BLaER1 treated with 17β-estradiol and CSF1 and Interleukin-3, amounts not matched to agents 10 nM and 100 nM (cell line): ENCODE data around the gene SH3PXD2A.

Experiments used
- H3K27ac ChIP-seq, 11 experiments: shearing (Covaris generic); formaldehyde crosslinking; 2 replicates each; pipeline ENCODE4 v1.8.1; 2022
- H3K27me3 ChIP-seq, 11 experiments: shearing (Covaris generic); formaldehyde crosslinking; 2 replicates each; pipeline ENCODE4 v1.8.1; 2022
- H3K36me3 ChIP-seq, 11 experiments: shearing (Covaris generic); formaldehyde crosslinking; 2 replicates each; pipeline ENCODE4 v1.8.1; 2022
- H3K4me1 ChIP-seq, 10 experiments: shearing (Covaris generic); formaldehyde crosslinking; 2 replicates each; pipeline ENCODE4 v1.8.1; 2022
- H3K4me2 ChIP-seq, 11 experiments: shearing (Covaris generic); formaldehyde crosslinking; 2 replicates each; pipeline ENCODE4 v1.8.1; 2022
- H3K4me3 ChIP-seq, 10 experiments: shearing (Covaris generic); formaldehyde crosslinking; 2 replicates each; pipeline ENCODE4 v1.8.1; 2022
- H3K9ac ChIP-seq, 11 experiments: shearing (Covaris generic); formaldehyde crosslinking; 2 replicates each; pipeline ENCODE4 v1.8.1; 2022
- H3K9me3 ChIP-seq, 11 experiments: shearing (Covaris generic); formaldehyde crosslinking; replicated peaks in 1 of 11; 2 replicates each; pipeline ENCODE4 v1.8.1; 2022
- H4K20me1 ChIP-seq, 11 experiments: shearing (Covaris generic); formaldehyde crosslinking; 2 replicates each; pipeline ENCODE4 v1.8.1; 2022
- Cebpa-rat ChIP-seq, 11 experiments: shearing (Covaris generic); IDR thresholded peaks; 2 replicates each; pipeline ENCODE4 v1.8.1; 2022

SH3PXD2A gene

DNA sequence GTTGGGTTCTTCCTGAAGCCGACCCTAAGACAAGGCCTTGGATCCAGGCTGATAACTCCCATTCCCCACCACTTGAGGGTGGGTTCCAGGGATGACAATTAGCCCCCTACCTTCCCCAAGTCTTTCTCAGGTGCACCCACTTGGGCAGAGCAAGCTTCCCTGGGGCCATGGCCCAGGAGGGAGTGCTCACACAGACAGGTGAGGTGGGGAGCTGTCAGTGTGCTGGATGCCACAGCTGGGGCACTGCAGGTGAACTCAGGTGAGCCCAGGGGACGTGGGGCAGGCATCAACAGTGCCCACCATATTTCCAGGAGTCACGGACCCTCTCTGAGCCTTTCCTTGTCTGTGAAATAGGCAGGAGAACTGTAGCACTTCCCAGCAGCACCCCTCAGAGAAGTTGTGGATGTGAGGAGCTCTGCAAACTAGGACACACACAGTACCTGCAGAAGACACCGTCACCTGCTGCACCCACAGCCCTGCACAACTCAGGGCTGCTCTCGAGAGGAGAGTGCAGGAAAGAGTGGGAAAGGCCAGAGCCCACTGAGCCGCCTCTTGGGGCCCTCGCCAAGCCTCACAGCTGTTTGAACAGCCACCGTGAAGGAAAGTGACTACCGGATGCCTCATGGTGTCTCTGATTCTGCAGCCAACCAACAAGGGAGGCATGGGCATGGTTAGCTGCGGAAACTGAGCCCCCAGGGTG is 17.9 kb downstream of the SH3PXD2A start:
- peak overlapping the region; percentile 87 to 98 (median 95) for H3K4me2 ChIP-seq
- peaks cover 6 to 7% (median 6%) of the 10 kb centered on the region in 11 experiments; a peak in 21 of 22 replicates for H3K9me3 ChIP-seq
- peak overlapping the region in 6 of 10 experiments; percentile 9 to 45 (median 36); a peak in 8 of 20 replicates for H3K4me3 ChIP-seq
- TF ChIP-seq Cebpa-rat (IDR thresholded peaks at IDR 0.05), result no peak
- H3K27ac ChIP-seq, result peak overlapping the region in 10 of 11 experiments; percentile 30 to 98 (median 87); a peak in 18 of 22 replicates
- H4K20me1 ChIP-seq, result peaks cover 0 to 66% (median 18%) of the 10 kb centered on the region in 11 experiments; a peak in 13 of 22 replicates
- H3K4me1 ChIP-seq, result peaks cover 84 to 97% (median 91%) of the 10 kb centered on the region in 10 experiments
- no peaks in the 10 kb centered on the region for H3K27me3 ChIP-seq
- peak overlapping the region; percentile 16 to 77 (median 72); a peak in 18 of 22 replicates for H3K9ac ChIP-seq
- peaks cover 0 to 10% (median 2%) of the 10 kb centered on the region in 11 experiments; a peak in 4 of 22 replicates for H3K36me3 ChIP-seq

GRCh38 chr10:103836861-103837260 is 18.5 kb downstream of the SH3PXD2A start:
- peaks cover 84 to 95% (median 92%) of the 10 kb centered on the region in 10 experiments for H3K4me1 ChIP-seq
- TF ChIP-seq Cebpa-rat (IDR thresholded peaks at IDR 0.05), result no peak
- peak overlapping the region; percentile 16 to 77 (median 72); a peak in 17 of 22 replicates for H3K9ac ChIP-seq
- peak overlapping the region; percentile 87 to 98 (median 95) for H3K4me2 ChIP-seq
- peaks cover 7 to 13% (median 13%) of the 10 kb centered on the region in 11 experiments; a peak in 21 of 22 replicates for H3K9me3 ChIP-seq
- H3K27ac ChIP-seq, result peak overlapping the region in 10 of 11 experiments; percentile 5 to 98 (median 87); a peak in 18 of 22 replicates
- no peaks in the 10 kb centered on the region for H3K27me3 ChIP-seq
- peaks cover 0 to 66% (median 18%) of the 10 kb centered on the region in 11 experiments; a peak in 13 of 22 replicates for H4K20me1 ChIP-seq
- peak overlapping the region in 4 of 10 experiments; percentile 13 to 45 (median 36); a peak in 3 of 20 replicates for H3K4me3 ChIP-seq
- H3K36me3 ChIP-seq, result peaks cover 0 to 10% (median 0%) of the 10 kb centered on the region in 11 experiments; a peak in 5 of 22 replicates

- H3K9me3 ChIP-seq, result peaks cover 7 to 18% (median 14%) of the 10 kb centered on the region in 11 experiments; a peak in 21 of 22 replicates
- H3K4me2 ChIP-seq, result peak overlapping the region; percentile 87 to 98 (median 95)
- no peak overlapping the region for H3K4me3 ChIP-seq
- no peaks in the 10 kb centered on the region for H3K27me3 ChIP-seq
- H3K9ac ChIP-seq, result peak overlapping the region in 10 of 11 experiments; percentile 19 to 77 (median 73); a peak in 13 of 22 replicates
- no peak for TF ChIP-seq Cebpa-rat (IDR thresholded peaks at IDR 0.05)
- H3K4me1 ChIP-seq, result peaks cover 80 to 95% (median 92%) of the 10 kb centered on the region in 10 experiments
- peaks cover 0 to 62% (median 18%) of the 10 kb centered on the region in 11 experiments; a peak in 13 of 22 replicates for H4K20me1 ChIP-seq
- peak overlapping the region; percentile 3 to 98 (median 86); a peak in 19 of 22 replicates for H3K27ac ChIP-seq
- peaks cover 0 to 10% (median 0%) of the 10 kb centered on the region in 11 experiments; a peak in 5 of 22 replicates for H3K36me3 ChIP-seq
Measured at GRCh38 chr10:103836273-103836672, 19.1 kb downstream of the SH3PXD2A start.

DNA sequence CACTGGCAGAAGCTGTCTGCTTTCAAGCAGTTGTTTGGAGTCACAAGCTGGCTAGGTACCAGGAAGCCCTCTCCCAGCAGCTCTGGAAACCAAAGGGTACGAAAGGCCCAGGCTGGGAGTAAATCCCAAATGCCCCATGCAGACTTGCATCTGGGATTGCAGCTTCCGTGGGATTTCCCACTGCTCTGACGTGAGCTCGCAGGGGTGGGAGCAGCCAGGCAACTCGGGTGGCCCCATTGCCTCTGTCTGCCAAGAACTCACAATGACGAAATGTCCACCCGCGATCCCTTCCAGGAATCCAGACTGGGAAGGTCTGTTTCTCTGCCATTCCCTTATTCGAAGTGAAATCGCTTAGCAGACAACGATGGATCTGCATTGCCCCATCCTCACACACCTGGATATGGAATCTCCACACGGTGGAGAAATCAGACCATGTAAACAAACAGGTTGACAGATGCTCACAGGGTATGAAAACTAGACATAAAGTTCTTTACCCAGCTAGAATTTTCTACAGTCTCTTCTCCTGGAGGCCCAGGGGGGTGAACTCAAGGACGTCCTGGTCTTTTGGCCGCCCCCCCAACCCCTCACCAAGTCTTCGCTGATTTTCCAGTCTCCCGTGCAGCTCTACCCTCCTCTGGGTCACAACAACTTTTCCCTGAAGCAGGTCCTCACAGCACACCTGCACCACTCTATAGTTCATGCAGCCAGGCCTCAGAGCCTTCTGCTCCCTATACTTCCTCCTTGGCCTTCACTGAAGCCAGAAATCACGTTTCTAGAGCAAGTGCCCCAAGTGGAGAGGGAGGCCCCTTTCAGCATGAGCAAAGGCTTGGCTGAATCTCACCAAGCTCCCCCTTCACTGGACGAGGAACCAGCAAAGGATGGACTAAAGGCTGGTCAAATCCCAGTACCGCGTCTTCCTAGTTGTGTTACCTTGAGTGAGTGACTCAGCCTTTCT is 20.0 kb downstream of the SH3PXD2A start:
- H3K4me1 ChIP-seq, result peaks cover 77 to 95% (median 92%) of the 10 kb centered on the region in 10 experiments
- H3K27ac ChIP-seq, result peak overlapping the region; percentile 76 to 98 (median 86); a peak in 21 of 22 replicates
- TF ChIP-seq Cebpa-rat (IDR thresholded peaks at IDR 0.05), result no peak
- peak overlapping the region; percentile 87 to 98 (median 95) for H3K4me2 ChIP-seq
- H3K9ac ChIP-seq, result peak overlapping the region; percentile 6 to 77 (median 73); a peak in 18 of 22 replicates
- no peaks in the 10 kb centered on the region for H3K27me3 ChIP-seq
- H4K20me1 ChIP-seq, result peaks cover 0 to 53% (median 14%) of the 10 kb centered on the region in 11 experiments; a peak in 13 of 22 replicates
- peak overlapping the region in 3 of 10 experiments; percentile 4 to 54 (median 51); a peak in 2 of 20 replicates for H3K4me3 ChIP-seq
- H3K9me3 ChIP-seq, result peaks cover 7 to 18% (median 14%) of the 10 kb centered on the region in 11 experiments; a peak in 21 of 22 replicates
- H3K36me3 ChIP-seq, result peaks cover 0 to 7% (median 0%) of the 10 kb centered on the region in 11 experiments; a peak in 5 of 22 replicates

- TF ChIP-seq Cebpa-rat (IDR thresholded peaks at IDR 0.05), result no peak
- Histone ChIP-seq H3K9me3 (peaks cover 7 to 18% (median 14%) of the 10 kb centered on the region in 11 experiments; a peak in 21 of 22 replicates), H3K27me3 (no peaks in the 10 kb centered on the region), H3K4me3 (peak overlapping the region in 7 of 10 experiments; percentile 29 to 54 (median 40); a peak in 11 of 20 replicates), H3K4me2 (peak overlapping the region; percentile 87 to 98 (median 95)), H3K27ac (peak overlapping the region; percentile 76 to 98 (median 86)), H3K36me3 (peaks cover 0 to 7% (median 0%) of the 10 kb centered on the region in 11 experiments; a peak in 5 of 22 replicates), H4K20me1 (peaks cover 0 to 45% (median 11%) of the 10 kb centered on the region in 11 experiments; a peak in 13 of 22 replicates), H3K9ac (peak overlapping the region; percentile 69 to 77 (median 73); a peak in 21 of 22 replicates), H3K4me1 (peaks cover 77 to 95% (median 92%) of the 10 kb centered on the region in 10 experiments)
Measured at GRCh38 chr10:103834436-103835095, 20.8 kb downstream of the SH3PXD2A start.

DNA sequence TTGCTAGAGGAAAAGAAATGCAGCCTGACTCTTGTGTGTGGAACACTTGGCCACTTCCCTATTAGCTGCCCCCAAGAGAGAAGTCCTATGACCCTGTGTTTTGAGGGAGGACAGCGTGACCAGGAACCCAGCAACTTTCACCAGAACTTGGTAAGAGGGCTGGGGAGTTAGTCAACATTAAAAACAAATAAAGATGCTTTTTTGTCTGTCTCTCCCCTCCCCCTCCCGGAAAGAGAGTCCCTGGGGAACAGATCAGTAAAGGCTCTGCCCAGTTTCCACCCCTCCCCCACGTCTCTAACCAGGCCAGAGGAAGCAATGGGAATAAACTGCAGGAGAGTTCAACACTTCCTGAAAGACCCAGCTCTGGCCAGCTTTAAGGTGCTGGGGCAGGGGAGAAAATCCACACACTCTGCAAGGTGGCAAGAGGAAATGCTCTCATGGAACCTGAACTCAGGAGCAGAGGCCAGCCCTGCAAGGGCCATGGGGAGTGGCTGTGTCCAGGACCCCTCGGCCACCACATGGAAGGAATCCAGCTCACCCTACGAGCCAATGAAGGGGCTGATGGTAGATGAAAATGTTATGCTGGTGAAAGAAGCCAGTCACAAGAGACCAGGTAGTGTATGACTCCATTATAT is 21.5 kb downstream of the SH3PXD2A start:
- no peaks in the 10 kb centered on the region for H3K27me3 ChIP-seq
- peak in 6 of 11 experiments; percentile 19 to 63 (median 48); a peak in 3 of 22 replicates for TF ChIP-seq Cebpa-rat (IDR thresholded peaks at IDR 0.05)
- peaks cover 7 to 18% (median 14%) of the 10 kb centered on the region in 11 experiments; a peak in 21 of 22 replicates for H3K9me3 ChIP-seq
- H3K27ac ChIP-seq, result peak overlapping the region; percentile 76 to 98 (median 86)
- H3K9ac ChIP-seq, result peak overlapping the region; percentile 69 to 77 (median 73)
- peaks cover 0 to 7% (median 0%) of the 10 kb centered on the region in 11 experiments; a peak in 5 of 22 replicates for H3K36me3 ChIP-seq
- peak overlapping the region; percentile 5 to 54 (median 36); a peak in 14 of 20 replicates for H3K4me3 ChIP-seq
- peaks cover 78 to 95% (median 92%) of the 10 kb centered on the region in 10 experiments for H3K4me1 ChIP-seq
- H4K20me1 ChIP-seq, result peaks cover 0 to 40% (median 11%) of the 10 kb centered on the region in 11 experiments; a peak in 13 of 22 replicates
- peak overlapping the region; percentile 87 to 98 (median 95) for H3K4me2 ChIP-seq

- no peak for TF ChIP-seq Cebpa-rat (IDR thresholded peaks at IDR 0.05)
- H3K27me3 ChIP-seq, result no peaks in the 10 kb centered on the region
- H3K4me1 ChIP-seq, result peaks cover 78 to 95% (median 92%) of the 10 kb centered on the region in 10 experiments
- H3K9ac ChIP-seq, result peak overlapping the region in 5 of 11 experiments; percentile 72 to 77 (median 73); a peak in 7 of 22 replicates
- H3K36me3 ChIP-seq, result peaks cover 0 to 7% (median 0%) of the 10 kb centered on the region in 11 experiments; a peak in 5 of 22 replicates
- peak overlapping the region; percentile 76 to 98 (median 86); a peak in 20 of 22 replicates for H3K27ac ChIP-seq
- H3K4me3 ChIP-seq, result no peak overlapping the region; a peak in 3 of 20 replicates
- H3K9me3 ChIP-seq, result peaks cover 7 to 18% (median 14%) of the 10 kb centered on the region in 11 experiments; a peak in 21 of 22 replicates
- peaks cover 0 to 30% (median 5%) of the 10 kb centered on the region in 11 experiments; a peak in 11 of 22 replicates for H4K20me1 ChIP-seq
- peak overlapping the region; percentile 16 to 98 (median 91); a peak in 19 of 22 replicates for H3K4me2 ChIP-seq
Measured at GRCh38 chr10:103832806-103833205, 22.6 kb downstream of the SH3PXD2A start.
